Frontal cortex (tissue), 4 donors: ENCODE results near the gene HDDC2. TPM values are rescaled to one million over a fixed set of nuclear protein-coding genes. Genes with fewer than 3 reads are reported as not detected.
A peak's percentile ranks its signal among the peaks of the same experiment; 100 is the strongest.
"Not testable (repeated sequence)": the region's sequence is repeated elsewhere in the genome, so short reads cannot be mapped to it uniquely, and the experiment has no call there.

Experiments
- DNase-seq, 2 donors: peaks; one replicate each; pipeline ENCODE4 v3.0.0; 2012; ENCODE audit warnings: low spot score in 2 of 2
- FAIRE-seq: peaks from 2 replicates; lab custom pipeline; 2012; peaks lifted over from hg19 to GRCh38; lab: Jason Lieb, UNC
- total RNA-seq: library from RNA; depleted of rRNA; stranded (reverse); fragments of >200 nt; gene quantifications from one replicate; pipeline ENCODE4 v1.2.3, GENCODE V29; 2014
- donor health status: control.
- donor health status: control.
- donor health status: control.

The HDDC2 gene
- total RNA-seq, 1 donor from 2014 or later: 31.0 TPM

- no peak for FAIRE-seq
- DNase-seq: no peak
Observed at GRCh38 chr6:125307964-125308615, 6.3 kb upstream of the HDDC2 start.

GRCh38 chr6:125307150-125307838, 5.5 kb upstream of the HDDC2 start:
- FAIRE-seq: no peak
- DNase-seq: no peak

GRCh38 chr6:125306756-125307149, 5.0 kb upstream of the HDDC2 start:
- DNase-seq (no peak), FAIRE-seq (no peak)

- FAIRE-seq (no peak), DNase-seq (no peak)
Observed at GRCh38 chr6:125304970-125305660, 3.3 kb upstream of the HDDC2 start.

- FAIRE-seq (no peak), DNase-seq (no peak)
Observed at GRCh38 chr6:125303512-125303854, 1.7 kb upstream of the HDDC2 start.

GRCh38 chr6:125302840-125303511, 1.2 kb upstream of the HDDC2 start:
- no peak for FAIRE-seq
- DNase-seq: no peak

- DNase-seq (peak; percentile 23 to 29), FAIRE-seq (no peak)
Observed at GRCh38 chr6:125300992-125301434, 754 bp downstream of the HDDC2 start.

- DNase-seq (no peak), FAIRE-seq (no peak)
Observed at GRCh38 chr6:125299257-125299656, 2.5 kb downstream of the HDDC2 start.

- DNase-seq (no peak), FAIRE-seq (no peak)
Observed at GRCh38 chr6:125296471-125296870, 5.3 kb downstream of the HDDC2 start.

GRCh38 chr6:125294925-125295324, 6.8 kb downstream of the HDDC2 start:
- no peak for DNase-seq
- FAIRE-seq: no peak

GRCh38 chr6:125294036-125294435, 7.7 kb downstream of the HDDC2 start:
- FAIRE-seq (no peak), DNase-seq (no peak)

- no peak for FAIRE-seq
- no peak for DNase-seq
Observed at GRCh38 chr6:125293587-125293986, 8.2 kb downstream of the HDDC2 start.

- no peak for FAIRE-seq
Observed at GRCh38 chr6:125287718-125288117, 14.0 kb downstream of the HDDC2 start.

GRCh38 chr6:125285936-125286335, 15.8 kb downstream of the HDDC2 start:
- FAIRE-seq: no peak
- DNase-seq: no peak

More at GRCh38 chr6:125287718-125288117, 14.0 kb downstream of the HDDC2 start:
- no peak for DNase-seq

- DNase-seq (no peak), FAIRE-seq (no peak)
Observed at GRCh38 chr6:125285353-125285752, 16.4 kb downstream of the HDDC2 start.

- not testable (repeated sequence) for FAIRE-seq, DNase-seq
Observed at GRCh38 chr6:125282470-125282869, 19.3 kb downstream of the HDDC2 start.

GRCh38 chr6:125280370-125281035, 21.3 kb downstream of the HDDC2 start:
- not testable (repeated sequence) for DNase-seq, FAIRE-seq

GRCh38 chr6:125279961-125280360, 21.8 kb downstream of the HDDC2 start:
- FAIRE-seq: no peak

GRCh38 chr6:125277838-125278237, 23.9 kb downstream of the HDDC2 start:
- DNase-seq: no peak
- FAIRE-seq: no peak

More at GRCh38 chr6:125279961-125280360, 21.8 kb downstream of the HDDC2 start:
- DNase-seq: no peak

- no peak for FAIRE-seq
- DNase-seq: no peak
Observed at GRCh38 chr6:125275779-125276178, 26.0 kb downstream of the HDDC2 start.
